HG02678 (cell line): ENCODE data around the gene PKIB.
A peak's percentile ranks its signal among the peaks of the same experiment; 100 is the strongest.
"Not testable (repeated sequence)": the region's sequence is repeated elsewhere in the genome, so short reads cannot be mapped to it uniquely, and the experiment has no call there.

Experiments
- ATAC-seq: cut with Tn5 transposase; IDR thresholded peaks from one replicate; pipeline ENCODE4 v1.9.1; 2021; ENCODE audit warnings: mild to moderate bottlenecking, moderate library complexity; ENCODE audit not compliant: unreplicated experiment

PKIB gene

GRCh38 chr6:122736616-122737015 lies 126.4 kb downstream of the PKIB start:
- ATAC-seq: no peak

- no peak for ATAC-seq
Observed at GRCh38 chr6:122740091-122740490, 129.9 kb downstream of the PKIB start.

GRCh38 chr6:122740936-122741335 lies 130.7 kb downstream of the PKIB start:
- no peak for ATAC-seq

- ATAC-seq: not testable (repeated sequence)
Observed at GRCh38 chr6:122744247-122744646, 134.0 kb downstream of the PKIB start.

DNA sequence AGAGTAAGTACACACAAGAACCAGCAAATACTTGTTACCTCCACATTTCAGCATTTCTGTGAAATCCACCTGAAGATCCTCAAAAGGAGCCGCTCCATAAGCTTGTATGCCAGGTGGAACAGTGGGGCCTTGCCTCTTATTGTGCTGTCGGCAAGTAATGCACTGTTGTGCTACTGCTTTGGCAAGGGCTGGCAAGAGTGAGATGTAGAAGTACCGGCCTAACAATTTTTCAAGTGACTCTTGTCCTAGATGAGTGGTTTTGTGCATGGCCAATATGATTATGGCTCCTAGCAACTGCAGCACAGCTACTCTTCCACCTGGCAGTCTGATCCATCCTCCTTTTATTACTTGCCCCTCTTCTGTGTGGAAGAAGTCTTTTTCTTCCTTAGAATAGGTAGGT lies 134.7 kb downstream of the PKIB start:
- ATAC-seq: not testable (repeated sequence)

DNA sequence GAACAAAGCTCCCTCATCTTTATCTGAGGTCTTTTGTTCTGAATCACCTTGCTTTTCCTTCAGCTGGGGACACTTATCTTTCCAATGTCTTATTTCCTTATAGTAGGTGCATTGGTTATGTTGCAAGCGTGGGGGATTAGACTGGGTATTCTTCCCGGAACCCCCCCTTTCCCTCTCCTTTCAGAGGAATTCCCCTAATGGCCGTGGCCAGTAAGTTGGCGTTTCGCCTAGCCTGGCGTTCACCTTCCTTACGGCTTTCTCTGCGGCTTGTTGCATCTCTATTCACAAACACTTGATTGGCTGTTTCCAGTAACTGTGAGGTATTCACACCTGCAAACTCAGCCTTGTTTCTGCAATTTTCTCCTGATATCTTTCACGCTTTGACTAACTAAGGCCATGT lies 136.5 kb downstream of the PKIB start:
- no peak for ATAC-seq

DNA sequence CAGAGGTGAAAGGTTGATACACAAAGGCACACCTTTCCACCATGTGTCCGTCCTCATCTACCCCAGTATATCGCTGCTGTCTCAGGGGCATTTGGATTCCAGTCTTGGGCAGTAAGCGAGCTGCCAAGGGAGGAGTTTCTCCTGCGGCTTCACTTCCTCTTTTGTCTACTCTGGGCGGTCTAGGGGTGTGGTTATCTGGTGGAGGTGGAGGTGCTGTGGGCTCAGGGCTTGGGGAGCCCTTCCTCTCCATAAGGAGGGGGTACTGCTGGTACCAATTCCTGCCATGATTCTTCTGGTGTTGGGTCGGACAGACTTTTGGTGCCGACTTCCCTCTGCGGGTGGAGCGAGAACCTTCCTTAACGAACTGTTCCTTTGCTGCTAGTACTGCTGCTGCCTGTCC lies 137.4 kb downstream of the PKIB start:
- no peak for ATAC-seq

- not testable (repeated sequence) for ATAC-seq
Observed at GRCh38 chr6:122748945-122749344, 138.7 kb downstream of the PKIB start.

DNA sequence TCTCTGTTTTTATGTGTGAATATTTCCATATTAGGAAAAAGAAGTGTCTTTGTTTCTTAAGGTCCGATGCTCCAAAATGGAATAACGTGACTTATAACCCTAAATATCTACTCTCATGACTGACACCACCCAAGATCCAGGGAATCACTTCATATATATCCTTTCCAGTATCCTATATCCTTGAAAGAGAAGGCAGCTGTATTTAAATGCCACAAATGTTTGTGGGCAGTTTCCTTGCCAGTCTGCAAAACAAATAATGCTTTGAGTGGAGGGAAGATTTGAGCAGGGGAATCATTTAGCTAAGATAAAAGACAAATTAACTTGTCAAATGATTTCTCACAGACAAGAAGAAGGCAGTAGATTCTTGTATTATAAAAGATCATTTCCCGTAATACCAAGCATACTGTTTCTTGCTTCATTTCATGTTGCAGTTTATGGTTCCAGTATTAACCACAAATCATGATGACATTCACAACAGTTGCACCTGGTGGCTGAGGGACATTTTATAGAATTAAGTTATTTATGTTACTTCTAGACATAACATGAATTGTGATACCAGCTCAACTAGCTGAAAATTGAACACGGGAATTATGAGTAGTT lies 139.3 kb downstream of the PKIB start:
- ATAC-seq: no peak

DNA sequence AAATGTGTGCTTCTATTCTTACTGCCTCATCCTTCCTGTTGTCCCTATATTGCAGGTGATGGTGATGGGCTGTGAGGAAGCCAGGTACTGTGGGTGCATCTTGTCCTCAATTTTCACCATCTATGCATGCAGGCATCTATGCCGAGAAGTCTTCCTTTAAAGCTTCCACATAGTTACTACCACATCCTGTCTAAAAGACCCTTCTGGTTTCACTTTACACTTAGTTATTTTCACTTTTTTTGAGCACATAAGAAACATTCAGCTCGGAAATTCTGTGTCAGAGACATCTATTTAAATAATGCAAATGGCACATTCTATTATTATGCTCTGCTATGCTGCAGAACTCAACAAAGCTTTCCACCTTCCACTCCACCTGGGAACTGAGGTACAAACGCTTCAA lies 141.1 kb downstream of the PKIB start:
- ATAC-seq: peak; percentile 89

- ATAC-seq: peak; percentile 32
Observed at GRCh38 chr6:122752459-122752858, 142.3 kb downstream of the PKIB start.

DNA sequence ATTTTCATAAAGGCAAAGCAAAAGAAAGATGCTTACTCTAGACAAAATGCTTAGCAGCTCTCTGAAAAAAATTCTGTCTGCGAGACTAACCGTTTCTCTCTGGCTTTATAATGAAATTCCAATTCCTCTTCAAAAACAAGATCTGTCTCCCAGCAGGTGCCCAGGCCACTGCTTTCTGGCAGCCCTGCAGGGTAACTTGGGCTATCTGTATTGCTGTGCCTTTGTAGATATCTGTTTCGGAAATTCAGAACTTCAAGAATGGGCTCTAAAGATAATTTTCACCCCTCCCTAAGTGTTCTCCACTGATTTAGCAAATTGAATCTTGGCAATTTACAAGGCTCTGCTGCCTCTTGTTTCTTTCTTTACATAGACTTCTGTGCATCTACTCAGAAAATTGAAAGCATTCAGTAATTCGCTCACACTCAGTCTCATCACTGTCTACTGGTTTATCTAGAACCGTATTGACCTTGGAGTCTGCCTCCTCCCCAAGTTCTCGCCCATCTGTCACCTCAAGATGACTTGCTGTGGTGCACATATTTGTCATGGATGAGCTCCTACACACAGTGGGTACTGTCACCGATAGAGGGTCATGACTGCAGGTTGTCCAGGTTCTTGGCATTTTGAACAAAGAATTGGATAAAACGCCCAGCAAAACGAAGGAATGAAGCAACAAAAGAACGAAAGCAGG lies 142.9 kb downstream of the PKIB start:
- no peak for ATAC-seq

DNA sequence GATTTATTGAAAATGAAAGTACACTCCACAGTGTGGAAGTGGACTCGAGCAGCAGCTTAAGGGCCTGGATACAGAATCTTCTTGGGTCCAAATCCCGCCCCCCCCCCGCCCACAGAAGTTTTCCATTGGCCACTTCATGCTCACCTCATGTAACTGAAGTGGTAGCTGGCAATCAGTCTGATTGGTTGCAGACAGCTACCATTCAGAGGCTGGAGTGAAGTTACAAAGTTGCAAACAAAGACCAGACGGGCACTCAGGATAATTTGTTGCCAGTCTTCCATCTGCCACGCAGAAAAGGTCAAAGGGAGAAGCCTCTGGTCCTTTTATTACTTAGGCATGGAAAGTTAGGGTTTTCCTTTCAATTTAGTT lies 143.5 kb downstream of the PKIB start:
- no peak for ATAC-seq

DNA sequence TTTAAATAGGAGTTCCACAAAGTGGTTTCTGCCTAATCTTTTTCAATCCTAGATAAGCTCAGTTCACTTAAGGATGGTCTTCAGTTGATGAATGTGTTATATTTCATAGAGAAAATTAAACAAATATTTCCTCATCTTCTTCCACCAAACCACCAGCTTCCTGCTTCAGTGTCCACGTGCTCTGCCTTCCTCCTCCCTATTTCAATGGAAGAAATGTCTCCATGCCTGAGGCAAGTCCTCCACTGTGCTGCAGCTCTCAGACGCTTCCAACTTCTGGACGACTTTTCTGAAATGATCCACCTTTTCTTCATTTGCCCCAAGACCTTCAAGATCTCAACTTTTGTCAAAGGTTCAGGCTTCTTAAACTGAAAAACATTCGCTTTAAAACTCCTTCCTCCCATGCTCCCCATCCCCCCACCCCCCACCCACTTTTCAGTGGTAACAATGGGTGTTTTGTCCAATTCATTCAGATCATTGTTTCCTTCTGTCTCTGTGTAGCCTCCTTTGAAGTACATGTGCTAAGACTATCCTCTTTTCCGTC lies 144.1 kb downstream of the PKIB start:
- ATAC-seq: no peak

DNA sequence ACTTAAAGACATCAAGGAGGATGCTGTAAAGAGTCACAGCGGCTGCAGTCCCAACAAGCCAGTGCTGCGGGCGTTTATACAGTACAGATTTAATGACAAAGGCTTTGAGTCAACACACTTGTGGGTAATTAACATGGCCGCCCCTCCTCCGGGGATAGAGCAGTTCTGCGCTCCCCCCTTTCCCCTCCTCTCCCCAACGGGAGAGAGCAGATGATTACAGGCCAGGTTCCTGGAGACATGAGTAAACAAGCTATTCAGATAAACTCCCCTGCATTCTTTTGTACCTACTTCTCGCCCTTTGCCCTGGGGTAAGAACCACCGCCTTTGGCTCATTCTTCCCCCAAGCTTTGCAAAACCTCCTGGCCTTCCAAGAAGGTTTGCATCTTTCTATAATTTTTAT lies 145.7 kb downstream of the PKIB start:
- ATAC-seq: no peak

- peak; percentile 100 for ATAC-seq
Observed at GRCh38 chr6:122758927-122759334, 148.7 kb downstream of the PKIB start.

DNA sequence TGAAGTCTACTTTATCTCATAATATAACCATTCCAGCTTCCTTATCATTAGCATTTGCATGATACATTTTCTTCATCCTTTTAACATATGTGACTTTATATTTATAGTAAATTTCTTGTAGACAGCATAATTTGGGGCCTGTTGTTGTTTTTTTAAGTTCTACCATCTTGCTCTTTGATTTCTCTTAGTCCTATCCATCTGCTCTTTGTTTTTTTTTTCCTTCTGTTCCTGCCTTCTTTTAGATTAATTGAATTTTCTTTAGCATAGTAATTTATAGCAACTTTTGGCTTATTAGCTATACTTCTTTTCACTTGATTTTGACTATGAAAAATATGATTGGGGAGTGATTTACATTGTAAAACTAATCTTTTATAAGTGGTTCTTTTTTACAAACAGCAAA lies 150.1 kb downstream of the PKIB start:
- ATAC-seq: no peak

GRCh38 chr6:122766256-122766655 lies 156.1 kb downstream of the PKIB start:
- no peak for ATAC-seq

- ATAC-seq: no peak
Observed at GRCh38 chr6:122770835-122771601, 160.8 kb downstream of the PKIB start.

DNA sequence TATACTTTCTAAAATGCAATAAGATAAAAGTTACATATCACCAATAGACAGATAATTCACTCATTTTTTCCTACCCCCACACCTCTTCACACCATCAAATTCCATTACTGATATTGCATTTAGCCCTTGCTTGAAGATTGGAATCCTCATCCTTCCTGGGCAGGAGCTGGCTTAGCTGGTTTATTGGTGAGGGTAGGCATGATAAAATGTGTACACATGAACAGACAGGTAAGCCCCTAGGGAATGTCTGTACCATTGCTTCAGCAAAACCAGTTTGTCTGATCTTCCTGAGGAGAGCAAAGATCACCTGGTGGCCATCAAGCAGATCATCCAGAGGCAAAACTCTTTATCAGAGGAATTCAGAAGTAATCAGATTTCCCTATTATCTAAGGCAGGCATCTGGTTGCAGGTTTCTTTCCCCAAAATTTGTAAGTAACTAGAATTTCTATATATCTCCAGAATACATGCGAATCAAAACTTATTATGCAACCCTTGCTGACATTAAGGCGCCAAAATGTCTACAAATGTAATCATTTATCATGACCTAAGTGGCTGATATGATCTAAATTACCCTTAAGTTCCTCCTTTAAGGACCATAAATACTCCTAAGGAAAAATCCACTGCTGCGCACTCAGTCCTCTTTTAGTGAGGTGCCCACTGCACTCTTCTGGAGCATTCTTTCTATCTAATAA lies 162.7 kb downstream of the PKIB start:
- ATAC-seq: no peak
